Measurements from ENCODE around the gene SCPEP1. TPM values are rescaled to one million over a fixed set of nuclear protein-coding genes. Genes with fewer than 3 reads are reported as not detected.
A peak's percentile ranks its signal among the peaks of the same experiment; 100 is the strongest.

SCPEP1 gene
- polyA plus RNA-seq, 4 donors = 83.5 to 126 (median 103) TPM

- DNase-seq (ENCODE audit: low read depth in 4 of 4, low spot score in 3 of 4) = no peak
Measured at GRCh38 chr17:56994009-56994792, 16.3 kb downstream of the SCPEP1 start.

- DNase-seq (ENCODE audit: low read depth in 4 of 4, low spot score in 3 of 4) = no peak
Measured at GRCh38 chr17:56995766-56996165, 17.8 kb downstream of the SCPEP1 start.

- DNase-seq (ENCODE audit: low read depth in 4 of 4, low spot score in 3 of 4) = no peak
Measured at GRCh38 chr17:56997313-56997712, 19.4 kb downstream of the SCPEP1 start.

GRCh38 chr17:57001541-57001940 lies 23.6 kb downstream of the SCPEP1 start:
- DNase-seq (ENCODE audit: low read depth in 4 of 4, low spot score in 3 of 4) = no peak

GRCh38 chr17:57002904-57003303 lies 25.0 kb downstream of the SCPEP1 start:
- no peak for DNase-seq (ENCODE audit: low read depth in 4 of 4, low spot score in 3 of 4)

- no peak for DNase-seq (ENCODE audit: low read depth in 4 of 4, low spot score in 3 of 4)
Measured at GRCh38 chr17:57004944-57005579, 27.1 kb downstream of the SCPEP1 start.

GRCh38 chr17:57006040-57006439 lies 28.1 kb downstream of the SCPEP1 start:
- DNase-seq (ENCODE audit: low read depth in 4 of 4, low spot score in 3 of 4) = no peak

GRCh38 chr17:57008958-57009357 lies 31.0 kb downstream of the SCPEP1 start:
- DNase-seq (ENCODE audit: low read depth in 4 of 4, low spot score in 3 of 4) = no peak

- peak in 1 of 4 donors; percentile 18 for DNase-seq (ENCODE audit: low read depth in 4 of 4, low spot score in 3 of 4)
Measured at GRCh38 chr17:57009737-57010445, 32.0 kb downstream of the SCPEP1 start.

GRCh38 chr17:57010487-57010886 lies 32.6 kb downstream of the SCPEP1 start:
- no peak for DNase-seq (ENCODE audit: low read depth in 4 of 4, low spot score in 3 of 4)

- no peak for DNase-seq (ENCODE audit: low read depth in 4 of 4, low spot score in 3 of 4)
Measured at GRCh38 chr17:57011491-57012015, 33.6 kb downstream of the SCPEP1 start.

GRCh38 chr17:57016071-57016763 lies 38.3 kb downstream of the SCPEP1 start:
- DNase-seq (ENCODE audit: low read depth in 4 of 4, low spot score in 3 of 4) = no peak

GRCh38 chr17:57016764-57017116 lies 38.8 kb downstream of the SCPEP1 start:
- no peak for DNase-seq (ENCODE audit: low read depth in 4 of 4, low spot score in 3 of 4)

- DNase-seq (ENCODE audit: low read depth in 4 of 4, low spot score in 3 of 4) = no peak
Measured at GRCh38 chr17:57017625-57018024, 39.7 kb downstream of the SCPEP1 start.

- DNase-seq (ENCODE audit: low read depth in 4 of 4, low spot score in 3 of 4) = no peak
Measured at GRCh38 chr17:57020208-57020607, 42.3 kb downstream of the SCPEP1 start.

GRCh38 chr17:57021226-57021940 lies 43.5 kb downstream of the SCPEP1 start:
- DNase-seq (ENCODE audit: low read depth in 4 of 4, low spot score in 3 of 4) = no peak

GRCh38 chr17:57025876-57026275 lies 47.9 kb downstream of the SCPEP1 start:
- DNase-seq (ENCODE audit: low read depth in 4 of 4, low spot score in 3 of 4) = no peak

GRCh38 chr17:57027852-57028251 lies 49.9 kb downstream of the SCPEP1 start:
- DNase-seq (ENCODE audit: low read depth in 4 of 4, low spot score in 3 of 4) = no peak

- no peak for DNase-seq (ENCODE audit: low read depth in 4 of 4, low spot score in 3 of 4)
Measured at GRCh38 chr17:57032343-57032742, 54.4 kb downstream of the SCPEP1 start.

- DNase-seq (ENCODE audit: low read depth in 4 of 4, low spot score in 3 of 4) = peak in 2 of 4 donors; percentile 63 to 66
Measured at GRCh38 chr17:57033296-57033695, 55.4 kb downstream of the SCPEP1 start.

Data from right renal pelvis (tissue), 4 donors.